Stimulated activated CD8-positive, alpha-beta memory T cell treated with anti-CD3 and anti-CD28 coated beads, Interleukin-7, amount 100 ng/mL, for 48 hours (primary cell): ENCODE measurements around the gene YWHAH.

ENCODE experiments used
- DNase-seq, 2 donors: peaks; one replicate each; pipeline ENCODE4 v3.0.0-alpha.2; 2020; ENCODE audit warnings: low read depth in 1 of 2; ENCODE audit errors: extremely low read depth in 1 of 2

Gene YWHAH

GRCh38 chr22:31947296-31947695, 3.0 kb downstream of the YWHAH start:
- no peak for DNase-seq

GRCh38 chr22:31948002-31948401, 3.7 kb downstream of the YWHAH start:
- DNase-seq = no peak

DNA sequence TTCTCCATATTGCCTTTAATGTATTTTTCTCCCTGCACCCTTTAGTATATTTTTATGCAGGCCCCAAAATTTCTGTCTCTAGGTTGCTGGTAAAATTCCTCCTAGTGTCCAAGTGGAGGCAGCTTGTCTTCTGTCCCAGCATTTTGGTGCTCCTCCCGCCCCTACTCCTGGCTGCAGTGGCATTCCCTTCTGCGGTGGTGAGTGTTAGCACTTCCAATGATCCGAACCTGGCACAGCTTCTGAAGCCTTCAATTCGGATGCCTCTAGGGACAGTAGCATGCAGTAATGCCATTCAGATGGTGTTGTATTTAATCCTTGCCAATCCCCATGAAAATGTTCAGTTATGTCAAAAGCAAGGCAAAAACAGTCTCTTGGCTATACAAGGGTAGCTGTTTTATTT, 5.9 kb downstream of the YWHAH start:
- DNase-seq = no peak

DNA sequence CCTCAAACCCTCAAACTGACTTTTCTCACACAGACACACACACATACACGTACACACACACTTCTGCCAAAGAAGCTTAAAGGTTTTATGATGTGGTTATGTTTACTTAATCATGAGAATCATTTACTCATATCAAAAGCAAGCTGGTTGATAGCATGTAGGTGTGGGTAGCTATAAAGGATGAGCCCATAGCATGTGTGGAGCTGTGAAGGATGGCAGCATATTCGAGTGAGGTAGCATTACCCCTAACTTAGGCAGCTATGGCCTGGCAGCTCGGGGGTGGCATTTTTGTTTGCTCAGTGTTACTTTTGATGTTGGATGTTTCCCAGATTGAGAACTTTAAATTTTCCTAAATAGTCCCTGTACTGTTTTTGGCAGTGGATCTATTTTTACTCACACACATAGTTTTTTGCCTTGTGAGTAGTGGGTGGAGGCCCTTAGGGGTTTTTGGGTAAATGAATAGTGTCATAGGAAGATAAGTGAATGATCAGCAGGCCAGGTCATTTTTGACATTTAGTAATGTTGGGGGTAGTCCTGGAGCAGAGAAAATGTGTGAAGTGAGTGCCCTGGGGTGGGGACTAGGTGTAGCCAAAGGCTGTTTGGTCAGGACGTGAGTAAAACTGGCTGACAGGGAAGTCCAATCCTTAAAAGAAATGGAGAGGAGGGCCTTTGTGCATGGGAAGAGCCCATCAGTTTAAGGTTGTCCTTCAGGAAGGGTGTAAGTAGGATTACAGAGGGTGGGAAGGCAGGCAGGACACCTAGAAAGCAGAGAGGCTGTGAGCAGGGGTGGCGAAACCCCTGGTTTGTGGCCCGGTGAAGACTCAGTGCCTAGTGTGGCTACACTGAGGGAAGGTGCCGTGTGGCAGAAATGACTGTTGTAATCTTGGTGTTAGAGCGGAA, 7.1 kb downstream of the YWHAH start:
- peak in 1 of 2 donors; percentile 12 for DNase-seq

DNA sequence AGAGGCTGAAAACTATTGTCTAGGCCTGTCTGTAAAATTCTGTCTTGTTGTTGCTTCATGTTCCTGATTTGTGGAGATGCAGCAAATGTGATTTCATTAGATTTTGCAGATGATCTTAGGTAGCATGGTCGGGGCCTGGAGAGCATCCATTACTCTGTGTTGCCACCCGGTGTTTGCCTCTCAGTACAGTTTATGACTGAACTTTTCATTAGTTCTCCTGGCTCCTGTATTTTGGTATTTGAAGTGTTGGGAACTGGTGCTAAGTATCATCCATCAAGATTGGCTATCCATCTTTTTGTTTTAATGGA, 7.7 kb downstream of the YWHAH start:
- no peak for DNase-seq

- DNase-seq = no peak
Measured at GRCh38 chr22:31952472-31952871, 8.1 kb downstream of the YWHAH start.

DNA sequence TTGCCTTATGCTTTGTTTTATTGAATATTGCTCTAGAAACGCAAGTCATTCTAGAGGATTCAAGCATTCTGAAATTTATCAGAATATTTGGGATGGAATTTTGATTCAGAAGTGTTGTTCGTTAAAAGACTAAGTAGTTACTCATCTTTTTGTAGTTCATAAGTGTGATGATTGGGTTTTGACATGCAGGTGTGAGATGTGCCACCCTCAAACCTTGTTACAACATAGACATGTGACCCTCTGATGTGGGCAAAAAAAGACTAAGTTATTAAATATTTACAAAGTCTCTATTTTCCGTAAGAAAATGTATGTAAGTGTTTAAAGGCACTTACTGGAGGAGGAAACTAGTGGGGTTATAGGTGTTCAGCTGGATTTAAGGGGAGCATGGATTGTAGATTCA, 8.9 kb downstream of the YWHAH start:
- DNase-seq = no peak

- no peak for DNase-seq
Measured at GRCh38 chr22:31954535-31955523, 10.5 kb downstream of the YWHAH start.

DNA sequence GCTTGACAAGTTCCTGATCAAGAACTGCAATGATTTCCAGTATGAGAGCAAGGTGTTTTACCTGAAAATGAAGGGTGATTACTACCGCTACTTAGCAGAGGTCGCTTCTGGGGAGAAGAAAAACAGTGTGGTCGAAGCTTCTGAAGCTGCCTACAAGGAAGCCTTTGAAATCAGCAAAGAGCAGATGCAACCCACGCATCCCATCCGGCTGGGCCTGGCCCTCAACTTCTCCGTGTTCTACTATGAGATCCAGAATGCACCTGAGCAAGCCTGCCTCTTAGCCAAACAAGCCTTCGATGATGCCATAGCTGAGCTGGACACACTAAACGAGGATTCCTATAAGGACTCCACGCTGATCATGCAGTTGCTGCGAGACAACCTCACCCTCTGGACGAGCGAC, 12.0 kb downstream of the YWHAH start:
- no peak for DNase-seq

- DNase-seq = no peak
Measured at GRCh38 chr22:31957970-31958594, 13.7 kb downstream of the YWHAH start.

DNA sequence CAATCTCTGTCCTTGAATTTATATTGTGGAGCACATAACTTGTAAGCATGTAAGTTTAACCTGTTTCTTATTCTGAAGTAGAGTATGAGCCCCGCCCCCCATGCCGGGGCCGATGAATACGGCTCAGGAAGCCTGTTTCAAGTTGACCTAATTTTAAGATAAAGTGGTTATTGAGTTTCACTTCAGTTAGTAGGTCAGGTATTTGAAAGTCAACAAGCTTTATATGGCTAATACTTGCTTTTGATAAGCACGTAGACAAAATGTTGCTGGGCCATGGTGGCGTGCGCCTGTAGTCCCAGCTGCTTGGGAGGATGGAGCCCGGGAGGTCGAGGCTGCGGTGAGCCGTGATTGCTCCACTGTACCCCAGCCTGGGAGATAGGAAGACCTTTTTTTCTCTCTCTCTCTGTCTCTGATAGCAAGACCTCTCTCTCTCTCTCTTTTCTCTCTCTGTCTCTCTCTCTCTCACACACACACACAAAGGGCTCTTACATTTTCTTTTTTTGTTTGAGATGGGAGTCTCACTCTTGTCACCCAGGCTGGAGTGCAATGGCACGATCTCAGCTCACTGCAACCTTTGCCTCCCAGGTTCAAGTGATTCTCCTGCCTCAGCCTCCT, 14.4 kb downstream of the YWHAH start:
- DNase-seq = no peak

DNA sequence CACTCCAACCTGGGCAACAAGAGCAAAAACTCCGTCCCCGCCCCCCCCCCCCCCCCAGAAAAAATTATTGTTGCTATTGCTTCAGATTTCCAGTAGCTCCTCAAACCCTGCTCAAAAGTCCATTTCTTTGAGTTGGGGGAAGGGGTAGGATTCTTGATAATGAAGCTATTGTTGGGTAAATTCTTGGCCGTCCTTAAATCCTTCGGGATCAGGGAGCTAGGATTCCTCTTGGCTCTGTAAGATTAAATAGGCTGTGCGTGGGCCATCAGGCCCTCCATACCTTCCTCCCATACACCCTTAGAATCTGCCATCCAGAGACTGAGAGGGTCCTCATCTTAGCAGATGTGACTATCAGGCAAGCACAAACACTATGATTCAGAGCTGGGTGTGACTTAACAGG, 16.4 kb downstream of the YWHAH start:
- DNase-seq = no peak

GRCh38 chr22:31962387-31963125, 18.2 kb downstream of the YWHAH start:
- DNase-seq = no peak

- no peak for DNase-seq
Measured at GRCh38 chr22:31968022-31968421, 23.7 kb downstream of the YWHAH start.

DNA sequence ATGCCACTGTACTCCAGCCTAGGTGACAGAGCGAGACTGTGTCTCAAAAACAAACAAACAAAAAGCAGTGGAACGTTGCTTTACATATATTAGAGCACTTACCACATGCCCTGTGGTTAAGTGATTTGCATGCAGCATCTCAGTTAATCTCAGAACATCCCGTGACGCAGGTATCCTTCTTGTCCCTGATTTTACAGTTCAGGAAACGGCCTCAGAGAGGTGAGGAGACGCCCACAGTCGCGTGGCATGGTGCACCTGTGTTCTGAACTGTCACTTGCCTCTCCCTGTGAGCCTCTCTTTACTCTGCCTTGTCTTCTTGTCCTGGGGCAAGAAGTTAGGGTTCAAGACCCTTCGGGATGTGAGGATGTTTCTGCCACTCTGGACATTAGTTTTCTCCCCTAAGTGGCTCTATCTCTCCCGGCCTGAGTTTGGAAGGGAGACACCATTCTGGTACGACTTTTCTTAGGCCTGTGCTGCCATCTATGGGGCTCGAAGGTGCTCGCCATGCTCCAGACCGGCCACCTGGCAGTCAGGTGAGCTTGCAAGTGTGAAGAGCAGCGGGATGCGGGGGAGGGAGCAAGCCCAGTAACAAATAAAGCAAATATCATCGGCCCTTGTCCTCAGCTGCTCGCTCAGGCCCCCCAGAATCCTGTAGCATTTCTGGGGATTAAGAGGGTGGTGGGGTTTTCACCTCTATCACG, 25.6 kb downstream of the YWHAH start:
- DNase-seq = no peak

DNA sequence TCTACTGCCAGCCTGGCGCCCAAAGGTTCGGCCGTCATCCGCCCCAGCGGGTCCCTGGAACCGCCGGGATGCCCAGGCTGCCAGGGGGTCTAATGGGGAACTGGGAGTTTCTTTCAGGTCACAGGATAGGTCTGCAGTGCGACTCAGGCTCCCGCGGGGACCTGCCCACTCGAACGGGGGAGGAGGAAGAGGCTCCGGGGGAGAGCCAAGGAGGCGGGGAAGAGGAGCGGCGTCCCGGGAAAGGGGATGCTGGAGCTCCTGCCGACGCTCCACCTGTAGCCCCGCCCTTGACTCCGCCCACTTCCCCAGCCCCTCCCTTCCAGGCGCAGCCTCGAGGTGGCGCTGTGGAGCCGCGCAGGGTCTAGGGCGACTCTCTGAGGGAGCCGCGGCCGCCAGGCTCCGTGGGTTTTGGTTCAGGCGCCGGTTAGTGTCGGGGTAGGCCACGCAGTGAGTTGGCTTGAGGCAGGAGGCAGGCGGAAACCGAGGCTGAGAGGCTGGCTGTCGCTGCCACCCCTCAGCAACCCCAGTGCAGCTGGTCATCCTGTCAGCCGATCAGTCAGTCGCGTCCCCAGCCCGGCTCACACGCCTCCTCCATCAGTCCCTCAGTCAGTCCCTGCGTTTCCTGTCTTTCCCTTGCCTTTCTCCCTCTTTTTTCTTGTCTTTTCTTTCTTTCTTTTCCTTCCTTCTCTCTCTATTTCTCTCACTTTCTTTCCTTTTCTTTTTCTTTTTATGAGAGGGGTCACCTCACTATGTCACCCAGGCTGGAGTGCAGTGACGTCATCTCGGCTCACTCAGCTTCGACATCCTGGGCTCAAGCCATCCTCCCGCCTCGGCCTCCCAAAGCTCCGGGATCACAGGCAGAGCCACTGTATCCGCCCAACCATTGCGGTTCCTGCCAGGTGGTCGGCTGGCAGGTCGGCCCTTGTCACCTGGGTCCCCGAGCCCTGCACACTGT, 26.4 kb downstream of the YWHAH start:
- peak; percentile 50 to 69 for DNase-seq

- DNase-seq = no peak
Measured at GRCh38 chr22:31972180-31972579, 27.8 kb downstream of the YWHAH start.

- no peak for DNase-seq
Measured at GRCh38 chr22:31973739-31974138, 29.4 kb downstream of the YWHAH start.
